Breast epithelium (tissue), 3 donors: ENCODE results near the gene SETD1A.
"Not testable (repeated sequence)": the region's sequence is repeated elsewhere in the genome, so short reads cannot be mapped to it uniquely, and the experiment has no call there.

Source experiments
- POLR2A ChIP-seq: fragments of 450-650 bp; IDR thresholded peaks from one replicate; pipeline ENCODE4 v1.6.1; 2016; ENCODE audit warnings: antibody characterized with exemption, mild to moderate bottlenecking, moderate library complexity
- POLR2AphosphoS5 ChIP-seq, 3 donors: sonication (generic); formaldehyde crosslinking; IDR thresholded peaks; one replicate each; pipeline ENCODE4 v1.6.1; 2017; ENCODE audit warnings: antibody characterized with exemption in 3 of 3
- TF ChIP-seq, protein P1 (sequence below), 3 donors: fragments of 450-650 bp; IDR thresholded peaks; one replicate each; pipeline ENCODE4 v1.5.1; 2016 to 2017; ENCODE audit warnings: antibody characterized with exemption in 3 of 3, mild to moderate bottlenecking in 3 of 3, moderate library complexity in 3 of 3

DNA sequence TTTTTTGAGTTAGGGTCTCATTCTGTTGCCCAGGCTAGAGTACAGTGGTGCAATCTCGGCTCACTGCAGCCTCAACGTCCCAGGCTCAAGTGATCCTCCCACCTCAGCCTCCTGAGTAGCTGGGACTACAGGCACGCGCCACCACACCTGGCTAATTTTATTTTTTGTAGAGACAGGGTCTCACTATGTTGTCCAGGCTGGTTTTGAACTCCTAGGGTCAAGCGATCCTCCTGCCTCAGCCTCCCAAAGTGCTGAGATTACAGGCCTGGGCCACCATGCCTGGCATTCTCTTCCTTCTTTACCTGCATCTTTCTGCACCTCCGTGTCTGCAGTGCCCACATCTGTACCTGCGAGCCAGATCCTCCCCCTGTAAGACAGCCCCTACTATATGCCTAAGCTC is 54.3 kb downstream of the SETD1A start:
- TF ChIP-seq, protein P1, sequence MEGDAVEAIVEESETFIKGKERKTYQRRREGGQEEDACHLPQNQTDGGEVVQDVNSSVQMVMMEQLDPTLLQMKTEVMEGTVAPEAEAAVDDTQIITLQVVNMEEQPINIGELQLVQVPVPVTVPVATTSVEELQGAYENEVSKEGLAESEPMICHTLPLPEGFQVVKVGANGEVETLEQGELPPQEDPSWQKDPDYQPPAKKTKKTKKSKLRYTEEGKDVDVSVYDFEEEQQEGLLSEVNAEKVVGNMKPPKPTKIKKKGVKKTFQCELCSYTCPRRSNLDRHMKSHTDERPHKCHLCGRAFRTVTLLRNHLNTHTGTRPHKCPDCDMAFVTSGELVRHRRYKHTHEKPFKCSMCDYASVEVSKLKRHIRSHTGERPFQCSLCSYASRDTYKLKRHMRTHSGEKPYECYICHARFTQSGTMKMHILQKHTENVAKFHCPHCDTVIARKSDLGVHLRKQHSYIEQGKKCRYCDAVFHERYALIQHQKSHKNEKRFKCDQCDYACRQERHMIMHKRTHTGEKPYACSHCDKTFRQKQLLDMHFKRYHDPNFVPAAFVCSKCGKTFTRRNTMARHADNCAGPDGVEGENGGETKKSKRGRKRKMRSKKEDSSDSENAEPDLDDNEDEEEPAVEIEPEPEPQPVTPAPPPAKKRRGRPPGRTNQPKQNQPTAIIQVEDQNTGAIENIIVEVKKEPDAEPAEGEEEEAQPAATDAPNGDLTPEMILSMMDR (IDR thresholded peaks at IDR 0.05), result not testable (repeated sequence)
- not testable (repeated sequence) for TF ChIP-seq POLR2A; POLR2AphosphoS5 (IDR thresholded peaks at IDR 0.05)
